ENCODE data around the gene HS1BP3. TPM values are rescaled to one million over a fixed set of nuclear protein-coding genes. Genes with fewer than 3 reads are reported as not detected.

HS1BP3 gene
- total and polyA plus RNA-seq, 2 of the 13 experiments (the other 11 are each of a cell fraction or from before 2014, with no cell fraction given): 15.2 to 22.0 TPM

DNA sequence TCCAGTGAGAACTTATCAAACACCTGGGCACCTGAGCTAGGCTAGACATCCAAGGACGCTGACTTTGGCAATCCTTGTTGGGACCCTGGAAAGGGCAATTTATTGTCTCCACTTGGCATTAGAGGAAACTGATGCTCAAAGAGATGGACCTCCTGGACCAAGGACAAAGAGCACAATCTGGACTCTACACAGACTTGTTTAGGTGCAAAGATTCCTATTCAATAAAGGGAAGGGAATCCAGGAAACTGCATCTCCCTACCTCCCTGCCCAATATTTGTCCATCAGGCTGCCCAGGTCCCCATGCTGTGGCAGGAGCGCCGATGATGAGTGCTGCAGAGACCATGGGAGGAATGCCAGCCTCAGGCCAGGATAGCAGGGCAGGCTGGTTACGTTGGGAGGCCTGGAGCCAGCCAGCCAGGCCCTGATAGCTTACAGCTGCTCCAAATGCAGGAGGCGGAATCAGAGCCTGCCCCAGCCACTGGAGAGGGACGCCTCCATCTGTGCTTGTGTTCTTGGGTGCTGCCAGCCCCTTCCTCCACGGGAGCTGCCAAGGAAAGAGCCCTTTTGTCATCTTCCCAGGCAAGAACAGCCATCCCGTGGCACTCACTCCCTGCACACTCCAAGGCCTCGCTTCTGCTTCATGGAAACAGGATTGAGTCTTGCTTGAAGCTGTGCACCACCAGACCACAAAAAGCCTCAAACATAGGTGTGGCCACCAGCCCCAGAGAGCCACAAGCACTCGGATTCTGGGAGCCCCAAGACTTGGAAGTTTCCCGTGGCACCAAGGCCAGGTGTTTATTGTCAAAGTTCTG is 60.0 kb downstream of the HS1BP3 start:
- ATAC-seq: no peak
- peak overlapping the region; percentile 93 for H3K4me2 ChIP-seq (ENCODE audit: low read depth, low read length)
- BruUV-seq (replicated peaks): no TSS peak
- intact Hi-C loops (cut with micrococcal nuclease; ENCODE audit: unreplicated experiment) (loop anchor here (10.0 kb wide), 1 partner anchor 414 kb away; no protein-coding TSS in a partner anchor), in situ Hi-C loops (cut with HindIII; ENCODE audit: extremely low pct_ligation_motif_present, low pct_unique_long_range_greater_than_20kb) (loop anchor here (5.0 kb wide), 1 partner anchor 144 kb away; the partner anchor contains the start of gene RHOB)
- H2AFZ ChIP-seq (ENCODE audit: low read length): no peak overlapping the region
- DNase-seq (ENCODE audit: low spot score): no peak
- peak overlapping the region in 2 of 3 experiments; percentile 50 to 72; a peak in 4 of 6 replicates for H3K4me3 ChIP-seq (replicated peaks in 1 of 3; ENCODE audit: insufficient read depth in 1 of 3, low read depth in 2 of 3, low read length in 3 of 3)
- no peak for FAIRE-seq
- H3K36me3 ChIP-seq (replicated peaks in 1 of 2; ENCODE audit: control insufficient read depth in 1 of 2, insufficient read depth in 2 of 2, low read length in 2 of 2): peaks cover 0 to 2% of the 10 kb centered on the region in 2 experiments; a peak in 3 of 5 replicates
- H3K9me3 ChIP-seq (ENCODE audit: low read length): no peaks in the 10 kb centered on the region
- H3K79me2 ChIP-seq (ENCODE audit: insufficient read depth, low read length): peaks cover 77% of the 10 kb centered on the region
- no peaks in the 10 kb centered on the region for H4K20me1 ChIP-seq (ENCODE audit: insufficient read depth, low read length)
- peak overlapping the region; percentile 93 for H3K27ac ChIP-seq (ENCODE audit: extremely low read length, insufficient read depth, low read length)
- peaks cover 98% of the 10 kb centered on the region for H3K4me1 ChIP-seq (ENCODE audit: insufficient read depth, low read length)
- ChIA-PET POLR2A (interaction anchor here (1.2 to 36.8 kb wide), 9 partner anchors 14 to 152 kb away, joined by 3 to 1537 read pairs (median 9); partner anchors contain the start of gene RHOB), CTCF (ENCODE audit: low intra/inter-chr PET ratio, low total read pairs) (no interaction called here)
- WGBS (ENCODE audit: low lambda C conversion rate): 80% methylated on average over 6 of the region's 11 CpGs
- H3K27me3 ChIP-seq (ENCODE audit: control insufficient read depth in 1 of 2, insufficient read depth in 2 of 2, low read length in 2 of 2): no peaks in the 10 kb centered on the region; a peak in 1 of 5 replicates
- peak overlapping the region; percentile 91 for H3K9ac ChIP-seq (ENCODE audit: insufficient read depth, low read depth, low read length)
- TF ChIP-seq, protein P1, sequence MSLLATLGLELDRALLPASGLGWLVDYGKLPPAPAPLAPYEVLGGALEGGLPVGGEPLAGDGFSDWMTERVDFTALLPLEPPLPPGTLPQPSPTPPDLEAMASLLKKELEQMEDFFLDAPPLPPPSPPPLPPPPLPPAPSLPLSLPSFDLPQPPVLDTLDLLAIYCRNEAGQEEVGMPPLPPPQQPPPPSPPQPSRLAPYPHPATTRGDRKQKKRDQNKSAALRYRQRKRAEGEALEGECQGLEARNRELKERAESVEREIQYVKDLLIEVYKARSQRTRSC (CRISPR knock-in tag; IDR thresholded peaks at IDR 0.05; ENCODE audit: low read depth): peak; percentile 67; the same call in 1 of the 2 replicates
- TF ChIP-seq POGZ (CRISPR knock-in tag; IDR thresholded peaks at IDR 0.05): 0 out of 2 replicates have a peak, but pooled peaks have one; percentile 7
- TF ChIP-seq, protein P2, sequence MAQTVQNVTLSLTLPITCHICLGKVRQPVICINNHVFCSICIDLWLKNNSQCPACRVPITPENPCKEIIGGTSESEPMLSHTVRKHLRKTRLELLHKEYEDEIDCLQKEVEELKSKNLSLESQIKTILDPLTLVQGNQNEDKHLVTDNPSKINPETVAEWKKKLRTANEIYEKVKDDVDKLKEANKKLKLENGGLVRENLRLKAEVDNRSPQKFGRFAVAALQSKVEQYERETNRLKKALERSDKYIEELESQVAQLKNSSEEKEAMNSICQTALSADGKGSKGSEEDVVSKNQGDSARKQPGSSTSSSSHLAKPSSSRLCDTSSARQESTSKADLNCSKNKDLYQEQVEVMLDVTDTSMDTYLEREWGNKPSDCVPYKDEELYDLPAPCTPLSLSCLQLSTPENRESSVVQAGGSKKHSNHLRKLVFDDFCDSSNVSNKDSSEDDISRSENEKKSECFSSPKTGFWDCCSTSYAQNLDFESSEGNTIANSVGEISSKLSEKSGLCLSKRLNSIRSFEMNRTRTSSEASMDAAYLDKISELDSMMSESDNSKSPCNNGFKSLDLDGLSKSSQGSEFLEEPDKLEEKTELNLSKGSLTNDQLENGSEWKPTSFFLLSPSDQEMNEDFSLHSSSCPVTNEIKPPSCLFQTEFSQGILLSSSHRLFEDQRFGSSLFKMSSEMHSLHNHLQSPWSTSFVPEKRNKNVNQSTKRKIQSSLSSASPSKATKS (CRISPR knock-in tag; IDR thresholded peaks at IDR 0.05): no peak
- no peak for TF ChIP-seq ZNF558 (CRISPR knock-in tag; IDR thresholded peaks at IDR 0.05; ENCODE audit: borderline replicate concordance)
- TF ChIP-seq NKX3-1 (CRISPR knock-in tag; IDR thresholded peaks at IDR 0.05): no peak
- no peak for TF ChIP-seq PHF21A (CRISPR knock-in tag; IDR thresholded peaks at IDR 0.05)
- no peak for TF ChIP-seq FOXP1 (IDR thresholded peaks at IDR 0.05)
- TF ChIP-seq FOXP1 (CRISPR knock-in tag; IDR thresholded peaks at IDR 0.05): peak; percentile 8; the same call in 1 of the 2 replicates
- peak; percentile 76 for TF ChIP-seq ZNF891 (CRISPR knock-in tag; IDR thresholded peaks at IDR 0.05)
- TF ChIP-seq, protein P3, sequence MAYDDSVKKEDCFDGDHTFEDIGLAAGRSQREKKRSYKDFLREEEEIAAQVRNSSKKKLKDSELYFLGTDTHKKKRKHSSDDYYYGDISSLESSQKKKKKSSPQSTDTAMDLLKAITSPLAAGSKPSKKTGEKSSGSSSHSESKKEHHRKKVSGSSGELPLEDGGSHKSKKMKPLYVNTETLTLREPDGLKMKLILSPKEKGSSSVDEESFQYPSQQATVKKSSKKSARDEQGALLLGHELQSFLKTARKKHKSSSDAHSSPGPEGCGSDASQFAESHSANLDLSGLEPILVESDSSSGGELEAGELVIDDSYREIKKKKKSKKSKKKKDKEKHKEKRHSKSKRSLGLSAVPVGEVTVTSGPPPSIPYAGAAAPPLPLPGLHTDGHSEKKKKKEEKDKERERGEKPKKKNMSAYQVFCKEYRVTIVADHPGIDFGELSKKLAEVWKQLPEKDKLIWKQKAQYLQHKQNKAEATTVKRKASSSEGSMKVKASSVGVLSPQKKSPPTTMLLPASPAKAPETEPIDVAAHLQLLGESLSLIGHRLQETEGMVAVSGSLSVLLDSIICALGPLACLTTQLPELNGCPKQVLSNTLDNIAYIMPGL (CRISPR knock-in tag; IDR thresholded peaks at IDR 0.05; ENCODE audit: borderline replicate concordance in 1 of 2, low read depth in 1 of 2): peak; percentile 16 to 24; a peak in 1 of 4 replicates
- 0 out of 2 replicates have a peak, but pooled peaks have one; percentile 45 for TF ChIP-seq ZC3H13 (CRISPR knock-in tag; IDR thresholded peaks at IDR 0.05)
- 0 out of 2 replicates have a peak, but pooled peaks have one; percentile 61 for TF ChIP-seq HNF4G (IDR thresholded peaks at IDR 0.05; ENCODE audit: borderline replicate concordance, low read depth, low read length)
- no peak for TF ChIP-seq HNF4G (CRISPR knock-in tag; IDR thresholded peaks at IDR 0.05; ENCODE audit: borderline replicate concordance, low read depth)
- TF ChIP-seq, protein P4, sequence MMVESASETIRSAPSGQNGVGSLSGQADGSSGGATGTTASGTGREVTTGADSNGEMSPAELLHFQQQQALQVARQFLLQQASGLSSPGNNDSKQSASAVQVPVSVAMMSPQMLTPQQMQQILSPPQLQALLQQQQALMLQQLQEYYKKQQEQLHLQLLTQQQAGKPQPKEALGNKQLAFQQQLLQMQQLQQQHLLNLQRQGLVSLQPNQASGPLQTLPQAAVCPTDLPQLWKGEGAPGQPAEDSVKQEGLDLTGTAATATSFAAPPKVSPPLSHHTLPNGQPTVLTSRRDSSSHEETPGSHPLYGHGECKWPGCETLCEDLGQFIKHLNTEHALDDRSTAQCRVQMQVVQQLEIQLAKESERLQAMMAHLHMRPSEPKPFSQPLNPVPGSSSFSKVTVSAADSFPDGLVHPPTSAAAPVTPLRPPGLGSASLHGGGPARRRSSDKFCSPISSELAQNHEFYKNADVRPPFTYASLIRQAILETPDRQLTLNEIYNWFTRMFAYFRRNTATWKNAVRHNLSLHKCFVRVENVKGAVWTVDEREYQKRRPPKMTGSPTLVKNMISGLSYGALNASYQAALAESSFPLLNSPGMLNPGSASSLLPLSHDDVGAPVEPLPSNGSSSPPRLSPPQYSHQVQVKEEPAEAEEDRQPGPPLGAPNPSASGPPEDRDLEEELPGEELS (CRISPR knock-in tag; IDR thresholded peaks at IDR 0.05): 0 out of 2 replicates have a peak, but pooled peaks have one; percentile 17
- peak; percentile 5; the same call in 1 of the 2 replicates for TF ChIP-seq ZNF143 (CRISPR knock-in tag; IDR thresholded peaks at IDR 0.05)

Measured in HepG2 (cell line).